ENCODE measurements around the gene FOXK1.

The FOXK1 gene

DNA sequence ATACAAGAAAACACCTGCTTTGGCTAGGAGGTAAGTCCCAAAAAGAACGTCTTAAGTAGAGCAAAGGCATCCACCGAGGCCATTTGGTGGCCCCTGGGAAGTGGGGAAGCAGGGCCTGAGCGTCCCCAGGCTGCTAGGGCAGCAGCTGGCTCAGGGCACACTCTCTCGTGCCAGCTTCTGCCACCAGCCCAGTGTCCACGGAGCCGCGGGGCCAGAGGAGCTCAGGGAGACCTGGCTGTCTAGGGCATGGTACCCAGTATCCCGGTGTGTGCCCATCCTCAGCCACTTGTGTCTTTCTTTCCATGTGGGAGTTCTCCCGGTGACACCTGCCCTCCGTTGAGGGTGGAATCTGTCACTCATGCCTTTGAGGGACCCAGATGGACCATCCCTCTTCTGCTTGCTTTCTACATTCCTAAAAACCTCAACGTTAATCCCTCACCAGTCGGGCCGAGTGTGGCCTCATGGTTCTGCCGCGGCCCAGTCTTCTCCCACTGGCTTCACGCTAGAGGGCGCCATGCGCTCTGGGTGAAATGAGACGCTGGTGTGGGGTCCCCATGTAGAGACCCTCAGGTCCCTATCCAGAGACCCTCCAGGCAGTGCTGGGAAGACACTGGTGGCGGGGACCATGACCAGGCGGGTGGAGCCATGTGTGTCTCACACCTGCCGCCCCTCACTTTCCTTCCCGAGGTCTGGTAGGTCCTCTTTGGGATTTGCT, 83.8 kb downstream of the FOXK1 start:
- DNase-seq (ENCODE audit: low read depth in 2 of 2): no peak

DNA sequence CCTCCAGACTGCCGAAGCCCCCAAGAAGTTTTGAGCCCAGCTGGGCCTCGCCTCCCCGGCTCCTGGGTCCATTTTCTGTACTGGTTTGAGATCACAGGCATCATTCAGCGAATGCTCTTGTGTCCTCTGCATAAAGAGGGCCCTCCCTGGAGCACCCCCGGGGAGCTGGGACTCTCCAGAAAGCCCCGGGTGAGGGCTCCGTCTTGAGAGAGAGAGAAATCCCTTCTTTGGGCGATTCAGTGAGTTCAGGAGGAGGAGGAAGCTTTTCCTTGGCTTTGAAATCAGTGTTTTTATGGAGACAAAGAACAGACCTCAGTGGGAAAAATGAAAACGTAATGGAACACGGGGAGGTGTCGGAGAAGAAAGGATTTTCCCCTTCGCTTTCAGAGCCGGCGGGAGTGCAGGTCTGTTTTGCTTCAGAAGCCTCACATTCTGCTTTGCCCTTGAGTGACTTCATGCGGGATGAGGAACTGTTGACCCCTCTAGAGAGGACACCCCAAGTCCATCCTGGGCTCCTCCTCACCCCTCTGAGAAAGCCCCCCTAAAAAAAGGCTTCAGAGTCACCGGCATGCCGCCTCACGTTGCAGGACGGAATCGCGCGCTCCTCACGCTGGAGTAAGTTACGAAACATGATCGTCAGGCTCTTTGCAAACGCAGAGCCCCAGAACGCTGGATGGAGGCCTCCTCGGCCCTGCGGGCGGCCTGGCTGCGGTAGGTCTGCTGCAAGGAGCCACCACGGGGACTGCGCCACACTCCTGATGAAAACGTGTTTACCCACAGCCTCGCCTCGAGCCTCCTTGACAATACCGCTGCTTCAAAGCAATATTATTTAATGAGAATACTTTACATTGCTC, 84.8 kb downstream of the FOXK1 start:
- no peak for DNase-seq (ENCODE audit: low read depth in 2 of 2)

DNA sequence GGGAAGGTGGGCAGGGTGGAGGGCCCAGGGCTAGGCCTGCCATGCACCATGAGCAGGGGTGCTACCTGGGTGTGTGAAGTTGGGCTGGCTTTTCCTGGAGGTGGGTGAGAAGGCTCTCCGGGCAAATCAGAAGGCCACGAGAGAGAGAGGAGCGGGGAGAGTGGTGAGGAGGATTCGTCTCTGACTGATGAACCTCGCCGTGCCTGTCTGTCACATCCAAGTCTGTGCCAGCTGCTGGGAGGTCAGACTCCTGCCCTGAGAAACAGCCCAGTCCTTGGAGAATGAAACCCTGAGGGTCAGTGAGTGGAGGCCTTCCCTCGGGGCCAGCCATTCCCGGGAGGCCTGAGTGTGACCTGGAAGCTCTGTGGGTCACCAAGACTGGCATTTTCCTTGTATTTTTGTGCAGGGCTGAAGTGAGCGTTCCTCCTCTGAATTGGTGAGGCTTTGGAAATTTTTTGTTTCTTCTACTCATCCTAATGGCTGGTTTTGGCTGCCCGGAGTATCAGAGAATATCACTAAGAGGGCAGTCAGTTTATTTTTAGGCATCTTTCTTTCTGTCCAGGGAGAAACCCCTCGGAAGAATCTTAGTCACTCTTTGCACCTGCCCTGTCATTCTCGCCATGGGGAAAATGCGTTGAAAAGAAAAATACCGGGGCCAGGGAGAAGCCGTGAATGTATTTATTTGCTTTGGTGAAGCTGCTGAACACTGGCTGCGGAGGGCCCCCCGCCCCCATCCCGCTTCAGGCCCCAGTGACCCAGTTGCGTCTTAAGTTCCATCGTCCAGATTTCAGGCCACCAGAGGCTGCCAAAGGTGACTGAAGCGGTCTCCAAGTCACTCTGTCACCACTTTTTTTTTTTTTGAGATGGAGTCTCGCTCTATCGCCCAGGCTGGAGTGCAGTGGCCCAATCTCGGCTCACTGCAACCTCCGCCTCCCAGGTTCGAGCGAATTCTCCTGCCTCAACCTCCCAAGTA, 86.8 kb downstream of the FOXK1 start:
- DNase-seq (ENCODE audit: low read depth in 2 of 2): no peak

DNA sequence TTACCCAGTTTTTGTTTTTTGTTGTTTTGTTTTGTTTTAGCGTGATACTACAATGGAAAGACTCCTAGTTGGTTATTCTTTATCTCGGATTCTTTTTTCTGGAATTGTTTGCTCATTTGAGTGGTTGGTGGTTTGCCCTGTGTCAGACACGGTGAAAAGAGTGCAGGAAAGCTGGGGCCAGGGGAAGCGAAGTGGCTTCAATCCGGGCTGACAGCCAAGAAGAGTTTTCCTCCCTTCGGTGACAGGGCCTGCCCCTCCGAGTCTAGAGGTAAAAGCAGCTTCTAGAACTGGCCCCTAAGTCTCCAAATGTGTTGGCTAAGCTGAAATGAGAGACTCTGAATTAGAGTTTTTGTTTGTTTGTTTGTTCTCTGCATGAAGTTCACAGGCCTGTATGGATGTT, 87.7 kb downstream of the FOXK1 start:
- no peak for DNase-seq (ENCODE audit: low read depth in 2 of 2)

GRCh38 chr7:4770886-4771285, 88.8 kb downstream of the FOXK1 start:
- no peak for DNase-seq (ENCODE audit: low read depth in 2 of 2)

DNA sequence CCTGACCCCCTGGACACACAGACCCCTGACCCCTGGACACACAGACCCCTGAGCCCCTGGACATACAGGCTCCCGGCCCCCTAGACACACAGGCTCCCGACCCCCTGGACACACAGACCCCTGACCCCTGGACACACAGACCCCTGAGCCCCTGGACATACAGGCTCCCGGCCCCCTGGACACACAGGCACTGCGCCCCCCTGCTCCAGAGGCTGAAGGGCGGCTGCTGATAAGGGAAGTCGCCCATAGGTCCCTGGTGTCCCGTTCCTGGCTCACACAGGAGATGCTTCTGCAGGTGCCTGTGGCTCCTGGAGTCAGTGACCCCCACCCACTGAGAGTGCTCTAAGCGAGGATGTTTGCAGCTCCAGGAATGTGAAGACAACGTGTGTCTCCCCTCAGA, 89.6 kb downstream of the FOXK1 start:
- no peak for DNase-seq (ENCODE audit: low read depth in 2 of 2)

DNA sequence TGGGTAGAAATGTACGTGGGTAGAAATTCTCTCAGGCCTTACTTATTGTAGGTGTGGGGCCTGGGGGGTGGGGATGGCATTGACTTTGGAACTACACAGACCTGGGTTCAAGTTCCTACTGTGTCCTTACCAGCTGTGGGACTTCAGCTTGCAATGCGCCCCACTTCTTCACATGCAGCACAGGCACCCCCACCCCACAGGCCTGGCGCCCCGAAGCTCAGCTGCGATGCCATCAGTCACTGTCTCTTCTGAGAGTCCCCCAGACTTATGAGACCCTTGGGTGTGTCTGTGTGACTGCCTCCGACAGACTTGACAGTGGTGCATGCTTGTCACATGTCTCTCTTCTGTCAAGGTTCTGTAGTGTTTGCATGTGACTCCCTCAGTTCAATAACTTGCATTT, 90.2 kb downstream of the FOXK1 start:
- DNase-seq (ENCODE audit: low read depth in 2 of 2): no peak

GRCh38 chr7:4774007-4774406, 91.9 kb downstream of the FOXK1 start:
- no peak for DNase-seq (ENCODE audit: low read depth in 2 of 2)

DNA sequence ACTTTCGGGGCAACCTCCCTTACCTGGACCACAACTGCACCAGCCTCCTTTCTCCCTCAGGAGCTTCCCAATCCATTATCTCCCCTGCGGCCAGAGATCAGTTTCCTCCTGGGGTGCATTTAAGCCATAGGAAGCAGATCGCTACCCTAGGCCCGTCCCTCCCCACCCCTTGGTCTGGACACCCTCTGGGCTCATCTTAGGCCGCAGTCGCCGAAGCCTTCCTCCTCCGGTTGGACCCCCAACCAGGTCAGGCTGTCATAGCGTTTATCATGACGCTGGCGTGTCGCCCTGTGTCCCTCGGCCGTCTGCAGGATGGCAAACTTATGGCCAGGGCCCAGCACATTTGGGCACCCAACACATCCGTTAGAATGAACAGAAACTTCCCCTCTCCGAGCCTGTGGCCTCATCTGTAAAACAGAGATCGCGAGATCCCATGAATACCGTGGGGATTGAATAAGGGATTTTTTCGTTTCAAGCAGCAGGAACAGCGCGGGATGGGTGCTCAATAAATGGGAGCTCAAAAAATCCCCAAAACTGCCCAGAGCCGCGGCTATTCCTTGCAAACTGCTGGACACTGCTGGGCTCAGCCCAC, 92.7 kb downstream of the FOXK1 start:
- peak; percentile 20 to 27 for DNase-seq (ENCODE audit: low read depth in 2 of 2)

DNA sequence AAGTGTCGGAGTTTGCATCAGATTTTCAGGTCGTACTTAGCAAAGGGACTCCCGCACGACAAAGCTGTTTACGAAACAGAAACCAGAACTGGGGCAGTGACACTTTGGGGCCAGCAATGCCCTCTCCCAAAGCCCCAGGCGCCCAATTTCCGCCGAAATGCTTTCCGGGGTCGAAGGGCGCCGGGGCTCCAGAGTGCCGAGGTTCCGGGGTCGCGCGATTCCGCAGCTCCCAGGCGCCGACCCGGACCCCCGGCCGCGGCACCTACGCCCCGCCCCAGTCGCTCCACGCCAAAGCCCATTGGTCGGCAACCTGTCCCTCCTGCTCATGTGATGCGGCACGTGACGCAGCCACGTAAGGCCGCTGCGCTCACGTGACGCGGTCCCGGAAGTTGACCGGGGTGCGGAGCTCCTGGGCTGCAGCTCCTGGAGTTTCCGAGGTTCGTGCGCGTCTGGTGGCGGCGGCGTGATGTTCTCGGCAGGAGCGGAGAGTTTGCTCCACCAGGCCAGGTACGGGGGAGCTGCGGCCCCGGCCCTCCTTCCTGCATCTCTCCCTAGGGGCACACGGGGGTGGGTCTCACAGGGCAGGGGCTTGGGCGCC, 93.3 kb downstream of the FOXK1 start, which contains the start of gene AP5Z1:
Gene AP5Z1 (plus strand): TSS at position 374 of the 598 bp plus-strand sequence. CDS start 93 bp downstream, at position 467.
- DNase-seq (ENCODE audit: low read depth in 2 of 2): peak; percentile 80 to 83

DNA sequence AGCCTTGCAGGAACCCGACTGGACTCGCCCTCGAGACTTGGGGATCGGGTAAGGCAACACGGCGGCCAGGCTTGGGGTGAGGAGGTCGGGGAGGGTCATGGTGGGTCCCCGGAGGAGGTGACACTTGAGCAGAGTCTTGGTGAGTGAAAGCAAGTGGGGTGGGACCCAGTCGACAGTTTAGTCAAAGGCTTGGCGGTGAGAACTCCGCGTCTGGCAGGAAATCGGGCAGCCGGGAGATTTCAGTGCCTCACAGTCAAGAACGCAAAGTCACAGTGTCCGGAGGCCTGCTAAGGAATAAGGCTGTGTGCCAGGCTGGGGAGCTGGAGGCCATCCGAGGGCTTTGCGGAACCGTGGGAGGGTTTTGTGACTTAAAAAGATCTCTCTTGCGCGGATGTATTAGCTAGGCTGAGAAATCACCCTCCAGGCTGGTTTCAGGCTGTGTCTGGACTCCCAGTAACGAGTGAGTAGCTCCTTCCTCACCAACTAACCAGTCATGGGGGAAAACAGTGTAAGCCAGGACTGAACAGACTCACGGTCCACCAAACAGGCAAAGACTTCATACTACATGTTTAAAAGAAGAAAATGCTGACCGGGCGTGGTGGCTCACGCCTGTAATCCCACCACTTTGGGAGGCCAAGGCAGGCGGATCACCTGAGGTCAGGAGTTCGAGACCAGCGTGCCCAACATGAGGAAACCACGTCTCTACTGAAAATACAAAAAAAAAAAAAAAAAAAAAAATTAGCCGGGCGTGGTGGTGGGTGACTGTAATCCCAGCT, 93.9 kb downstream of the FOXK1 start:
- no peak for DNase-seq (ENCODE audit: low read depth in 2 of 2)

GRCh38 chr7:4779118-4779517, 97.0 kb downstream of the FOXK1 start:
- DNase-seq (ENCODE audit: low read depth in 2 of 2): no peak

DNA sequence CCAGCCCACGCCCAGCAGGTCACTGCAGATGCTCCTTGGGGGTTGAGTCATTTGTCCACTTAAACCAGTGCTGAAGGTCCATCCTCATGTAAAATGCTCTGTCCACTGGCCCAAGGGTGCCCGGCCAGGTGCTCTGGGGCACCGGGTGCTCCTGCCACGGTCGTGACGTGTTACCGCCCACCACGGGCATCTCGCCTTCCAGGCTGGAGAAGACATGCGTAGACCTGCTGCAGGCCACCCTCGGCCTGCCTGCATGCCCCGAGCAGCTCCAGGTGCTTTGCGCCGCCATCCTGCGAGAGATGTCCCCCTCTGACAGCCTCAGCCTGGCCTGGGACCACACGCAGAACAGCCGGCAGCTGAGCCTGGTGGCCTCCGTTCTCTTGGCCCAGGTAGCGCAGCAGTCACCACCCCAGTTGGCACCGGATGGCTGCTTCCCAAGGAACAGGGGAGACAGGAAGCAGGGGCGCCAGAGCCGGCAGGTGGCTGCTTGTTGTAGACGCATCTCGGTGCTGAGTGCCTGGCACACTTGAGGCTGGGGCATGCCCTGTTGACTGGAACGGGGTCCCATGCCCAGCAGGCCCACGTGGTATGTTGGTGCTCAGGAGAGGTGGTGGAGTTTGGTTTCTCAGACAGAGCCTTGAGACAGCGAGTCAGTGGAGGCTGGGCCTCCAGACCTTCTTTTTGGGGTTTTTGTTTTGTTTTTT, 99.4 kb downstream of the FOXK1 start:
- DNase-seq (ENCODE audit: low read depth in 2 of 2): no peak

GRCh38 chr7:4782333-4783291, 100.5 kb downstream of the FOXK1 start:
- no peak for DNase-seq (ENCODE audit: low read depth in 2 of 2)

DNA sequence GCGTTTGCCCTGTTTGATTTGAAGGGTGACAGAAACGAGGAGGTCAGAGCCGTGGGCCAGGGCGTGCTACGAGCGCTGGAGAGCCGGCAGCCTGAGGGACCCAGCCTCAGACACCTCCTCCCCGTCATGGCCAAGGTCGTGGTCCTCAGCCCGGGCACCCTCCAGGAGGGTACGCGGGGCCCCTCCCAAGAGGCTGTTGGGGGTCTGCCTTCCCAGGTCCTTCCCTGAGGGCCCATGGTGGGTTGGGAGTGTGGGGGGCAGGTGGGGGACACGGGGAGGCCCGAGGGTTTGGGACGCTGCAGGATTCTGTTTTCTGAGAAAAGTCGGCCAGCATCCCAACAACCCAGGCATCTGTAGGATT, 101.2 kb downstream of the FOXK1 start:
- DNase-seq (ENCODE audit: low read depth in 2 of 2): no peak

- no peak for DNase-seq (ENCODE audit: low read depth in 2 of 2)
Measured at GRCh38 chr7:4783762-4784351, 101.8 kb downstream of the FOXK1 start.

DNA sequence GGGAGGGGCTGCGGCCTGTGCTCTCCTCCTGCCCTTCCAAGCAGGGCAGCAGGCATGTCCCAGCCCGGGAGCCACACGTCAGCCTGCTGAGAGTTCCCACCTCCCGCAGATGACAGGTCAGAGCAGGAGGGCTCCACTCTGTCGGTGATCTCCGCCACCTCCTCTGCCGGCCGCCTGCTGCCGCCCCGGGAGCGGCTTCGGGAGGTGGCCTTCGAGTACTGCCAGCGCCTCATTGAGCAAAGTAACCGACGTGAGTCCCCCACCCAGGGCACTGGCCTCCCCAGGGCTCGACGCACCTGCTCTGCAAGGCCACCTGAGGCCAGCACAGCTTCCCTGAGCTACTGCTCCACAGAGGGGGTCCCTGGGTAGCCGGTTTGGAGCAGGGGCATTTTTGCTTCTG, 102.7 kb downstream of the FOXK1 start:
- DNase-seq (ENCODE audit: low read depth in 2 of 2): no peak

GRCh38 chr7:4785371-4785770, 103.3 kb downstream of the FOXK1 start:
- no peak for DNase-seq (ENCODE audit: low read depth in 2 of 2)
